PC-9 (cell line): Measurements from ENCODE around the gene CRACDL. TPM values are rescaled to one million over a fixed set of nuclear protein-coding genes. Genes with fewer than 3 reads are reported as not detected.

ENCODE experiments used
- BruUV-seq: library from RNA; stranded (reverse); fragments of 400-500 nt; replicated peaks from 2 replicates; lab custom pipeline; 2021; lab: Mats Ljungman, UMichigan
- CTCF ChIA-PET: fragments of 300-600 bp; sonication (Branson Sonifier 250); formaldehyde crosslinking; loops from one replicate; lab custom pipeline; 2022; ENCODE audit warnings: antibody characterized with exemption; lab: Charles Lee
- POLR2A ChIA-PET: fragments of 300-600 bp; sonication (Branson Sonifier 250); formaldehyde crosslinking; loops from one replicate; lab custom pipeline; 2022; ENCODE audit warnings: antibody characterized with exemption; ENCODE audit not compliant: unreplicated experiment; lab: Charles Lee
- DNase-seq, 2 experiments: peaks; one replicate each; pipeline versions ENCODE4 v3.0.0 to v3.0.0-alpha.2; 2015 to 2022; ENCODE audit warnings: mixed read lengths in 1 of 2
- H2AFZ ChIP-seq: fragments of 200-600 bp; sonication (generic); 2 replicates; pipeline ENCODE4 v1.8.1; 2017; ENCODE audit warnings: antibody characterized with exemption
- H3F3A ChIP-seq: fragments of 200-600 bp; sonication (generic); 2 replicates; pipeline ENCODE4 v1.8.1; 2017; ENCODE audit warnings: antibody characterized with exemption, mild to moderate bottlenecking, low read depth; ENCODE audit not compliant: insufficient read depth
- H3K27ac ChIP-seq: fragments of 200-600 bp; sonication (generic); 2 replicates; pipeline ENCODE4 v1.6.1; 2016; ENCODE audit warnings: mixed run types
- H3K27me3 ChIP-seq: fragments of 200-600 bp; sonication (generic); 2 replicates; pipeline ENCODE4 v1.6.1; 2016; ENCODE audit warnings: low read depth, mixed run types; ENCODE audit not compliant: insufficient read depth
- H3K36me3 ChIP-seq: fragments of 200-600 bp; sonication (generic); 2 replicates; pipeline ENCODE4 v1.6.1; 2016; ENCODE audit warnings: low read depth, mixed run types
- H3K4me1 ChIP-seq: fragments of 200-600 bp; sonication (generic); replicated peaks from 2 replicates; pipeline ENCODE4 v1.6.1; 2016; ENCODE audit warnings: mixed run types; ENCODE audit not compliant: insufficient read depth
- H3K4me2 ChIP-seq: fragments of 200-600 bp; sonication (generic); 2 replicates; pipeline ENCODE4 v1.6.1; 2017; ENCODE audit warnings: mixed run types
- H3K4me3 ChIP-seq: fragments of 200-600 bp; sonication (generic); 2 replicates; pipeline ENCODE4 v1.6.1; 2016; ENCODE audit warnings: mixed run types
- H3K79me2 ChIP-seq: fragments of 200-600 bp; sonication (generic); 2 replicates; pipeline ENCODE4 v1.6.1; 2017; ENCODE audit warnings: low read depth, mixed run types
- H3K9me2 ChIP-seq: fragments of 200-600 bp; sonication (generic); 2 replicates; pipeline ENCODE4 v1.8.1; 2017; ENCODE audit warnings: mild to moderate bottlenecking; ENCODE audit not compliant: insufficient read depth
- H3K9me3 ChIP-seq: fragments of 200-600 bp; sonication (generic); 2 replicates; pipeline ENCODE4 v1.8.1; 2016; ENCODE audit warnings: low read depth; ENCODE audit not compliant: insufficient read depth
- H4K20me1 ChIP-seq: fragments of 200-600 bp; sonication (generic); 2 replicates; pipeline ENCODE4 v1.8.1; 2017; ENCODE audit not compliant: insufficient read depth
- CTCF ChIP-seq: fragments of 200-600 bp; sonication (generic); conservative IDR thresholded peaks from 2 replicates; pipeline ENCODE4 v1.6.1; 2017; ENCODE audit warnings: mixed run types, antibody characterized with exemption, mild to moderate bottlenecking, moderate library complexity
- EZH2 ChIP-seq: fragments of 200-600 bp; sonication (generic); IDR thresholded peaks from 2 replicates; pipeline ENCODE4 v1.8.0; 2017; ENCODE audit warnings: antibody characterized with exemption, low read depth
- intact Hi-C: fragments of 100-400 bp; cut with micrococcal nuclease; formaldehyde crosslinking; loops from one replicate; pipeline ENCODE4 v1.10.0; 2022; ENCODE audit not compliant: unreplicated experiment
- total RNA-seq: library from RNA; stranded (reverse); gene quantifications from 2 replicates; pipeline ENCODE4 v1.2.3, GENCODE V29; 2021

Gene CRACDL
- total RNA-seq, 1 experiment from 2014 or later, result 33.7 TPM

GRCh38 chr2:98821629-98822135 is 114.3 kb downstream of the CRACDL start:
- no peaks in the 10 kb centered on the region for H4K20me1 ChIP-seq
- no TSS peak for BruUV-seq
- no peaks in the 10 kb centered on the region for H3K9me2 ChIP-seq
- H3F3A ChIP-seq, result 0 out of 2 replicates have a peak, but pooled peaks cover 3% of the 10 kb centered on the region
- no peaks in the 10 kb centered on the region; the same call in 1 of the 2 replicates for H3K36me3 ChIP-seq
- POLR2A ChIA-PET, result no interaction called here
- no peak for TF ChIP-seq EZH2
- no peak for TF ChIP-seq CTCF
- no peaks in the 10 kb centered on the region for H3K79me2 ChIP-seq
- intact Hi-C loops, result no loop called here
- peaks cover 13% of the 10 kb centered on the region for H3K4me1 ChIP-seq
- H3K27ac ChIP-seq, result no peak overlapping the region
- DNase-seq, result no peak
- H3K27me3 ChIP-seq, result no peaks in the 10 kb centered on the region
- no peak overlapping the region for H3K4me2 ChIP-seq
- no peaks in the 10 kb centered on the region for H3K9me3 ChIP-seq
- no peak overlapping the region for H2AFZ ChIP-seq
- no peak overlapping the region for H3K4me3 ChIP-seq
- CTCF ChIA-PET, result no interaction called here

- POLR2A ChIA-PET, result no interaction called here
Measured at GRCh38 chr2:98819231-98819766, 116.7 kb downstream of the CRACDL start.

GRCh38 chr2:98818164-98818563 is 117.9 kb downstream of the CRACDL start:
- CTCF ChIA-PET, result interaction anchor here (0.6 kb wide), 1 partner anchor 48 kb away, joined by 5 read pairs; no protein-coding TSS in a partner anchor

More at GRCh38 chr2:98819231-98819766, 116.7 kb downstream of the CRACDL start:
- Histone ChIP-seq H3K79me2 (no peaks in the 10 kb centered on the region), H3K4me3 (no peak overlapping the region), H4K20me1 (no peaks in the 10 kb centered on the region), H3K36me3 (no peaks in the 10 kb centered on the region; the same call in 1 of the 2 replicates), H3K9me3 (no peaks in the 10 kb centered on the region), H3K27ac (no peak overlapping the region), H2AFZ (no peak overlapping the region), H3K4me2 (no peak overlapping the region), H3K4me1 (peaks cover 13% of the 10 kb centered on the region), H3K27me3 (no peaks in the 10 kb centered on the region), H3F3A (0 out of 2 replicates have a peak, but pooled peaks cover 3% of the 10 kb centered on the region), H3K9me2 (no peaks in the 10 kb centered on the region)
- CTCF ChIA-PET, result no interaction called here
- no peak for TF ChIP-seq EZH2
- no peak for TF ChIP-seq CTCF
- intact Hi-C loops, result no loop called here
- DNase-seq, result no peak
- BruUV-seq, result no TSS peak

More at GRCh38 chr2:98818164-98818563, 117.9 kb downstream of the CRACDL start:
- Histone ChIP-seq H3F3A (no peaks in the 10 kb centered on the region), H3K4me1 (peaks cover 13% of the 10 kb centered on the region), H3K9me3 (no peaks in the 10 kb centered on the region), H2AFZ (no peak overlapping the region), H4K20me1 (no peaks in the 10 kb centered on the region), H3K36me3 (no peaks in the 10 kb centered on the region; the same call in 1 of the 2 replicates), H3K9me2 (no peaks in the 10 kb centered on the region), H3K79me2 (no peaks in the 10 kb centered on the region), H3K27me3 (no peaks in the 10 kb centered on the region), H3K4me3 (no peak overlapping the region), H3K4me2 (0 out of 2 replicates have a peak overlapping the region, but pooled peaks have one; percentile 10), H3K27ac (peak overlapping the region; percentile 16; the same call in 1 of the 2 replicates)
- intact Hi-C loops, result no loop called here
- no peak for DNase-seq
- POLR2A ChIA-PET, result no interaction called here
- TF ChIP-seq CTCF (no peak), EZH2 (no peak)
- no TSS peak for BruUV-seq
